Central memory CD8-positive, alpha-beta T cell (primary cell): Measurements from ENCODE around the gene NUDT19.
"Not testable (repeated sequence)": the region's sequence is repeated elsewhere in the genome, so short reads cannot be mapped to it uniquely, and the experiment has no call there.

Source experiments
- ATAC-seq: fragments of 150-1000 bp; cut with Tn5 transposase; replicated peaks from 2 replicates; pipeline ENCODE4 v1.10.0; 2022; ENCODE audit warnings: mild to moderate bottlenecking, moderate FRiP score, moderate number of reproducible peaks; ENCODE audit not compliant: poor library complexity, severe bottlenecking; ENCODE audit errors: extremely low read depth
- DNase-seq, 2 donors: peaks; one replicate each; pipeline ENCODE4 v3.0.0; 2021; ENCODE audit warnings: low spot score in 2 of 2
- H3K27ac Mint-ChIP-seq: one replicate; pipeline ENCODE4 v1.8.0; 2022; ENCODE audit warnings: low read depth, mild to moderate bottlenecking, moderate library complexity, mixed read lengths
- H3K27me3 Mint-ChIP-seq: one replicate; pipeline ENCODE4 v1.8.0; 2022; ENCODE audit warnings: mixed read lengths
- H3K36me3 Mint-ChIP-seq: one replicate; pipeline ENCODE4 v1.8.0; 2022; ENCODE audit warnings: mild to moderate bottlenecking, moderate library complexity, mixed read lengths; ENCODE audit not compliant: insufficient read depth
- H3K4me1 Mint-ChIP-seq: one replicate; pipeline ENCODE4 v1.8.0; 2022; ENCODE audit warnings: mixed read lengths
- H3K4me3 Mint-ChIP-seq: one replicate; pipeline ENCODE4 v1.8.0; 2022; ENCODE audit warnings: mild to moderate bottlenecking, moderate library complexity, mixed read lengths
- H3K9me3 Mint-ChIP-seq: one replicate; pipeline ENCODE4 v1.8.0; 2022; ENCODE audit warnings: mixed read lengths

Gene NUDT19

GRCh38 chr19:32676895-32677359, 14.7 kb upstream of the NUDT19 start:
- H3K27me3 Mint-ChIP-seq, result peaks cover 9% of the 10 kb centered on the region
- no peak for ATAC-seq

DNA sequence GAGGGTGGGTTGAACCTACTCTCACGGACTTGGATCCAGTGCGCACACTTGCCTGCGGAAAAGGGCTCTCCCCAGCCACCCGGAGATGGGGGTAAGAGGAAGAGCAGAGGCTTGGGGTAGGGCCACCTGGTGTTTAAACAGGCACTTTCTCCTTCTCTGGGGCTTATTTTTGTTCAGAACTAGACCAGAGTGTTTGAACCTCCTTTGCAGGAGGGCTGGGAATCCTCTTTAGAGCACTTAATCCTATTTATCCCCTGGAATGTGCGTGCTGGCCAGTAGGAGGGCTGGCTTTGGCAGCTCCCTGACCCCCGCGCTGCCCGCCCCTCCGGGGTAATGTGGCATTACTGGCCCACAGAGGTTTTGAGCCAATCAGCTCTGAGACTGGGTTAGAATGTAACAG, 14.0 kb upstream of the NUDT19 start:
- Mint-ChIP-seq H3K4me3 (peak overlapping the region; percentile 45), H3K36me3 (peaks cover 6% of the 10 kb centered on the region), H3K9me3 (no peaks in the 10 kb centered on the region), H3K27ac (no peak overlapping the region), H3K27me3 (peaks cover 9% of the 10 kb centered on the region), H3K4me1 (peaks cover 23% of the 10 kb centered on the region)
- no peak for DNase-seq
- no peak for ATAC-seq

More at GRCh38 chr19:32676895-32677359, 14.7 kb upstream of the NUDT19 start:
- Mint-ChIP-seq H3K4me3 (peak overlapping the region; percentile 45), H3K9me3 (no peaks in the 10 kb centered on the region), H3K4me1 (peaks cover 30% of the 10 kb centered on the region), H3K27ac (no peak overlapping the region), H3K36me3 (peaks cover 6% of the 10 kb centered on the region)
- no peak for DNase-seq

DNA sequence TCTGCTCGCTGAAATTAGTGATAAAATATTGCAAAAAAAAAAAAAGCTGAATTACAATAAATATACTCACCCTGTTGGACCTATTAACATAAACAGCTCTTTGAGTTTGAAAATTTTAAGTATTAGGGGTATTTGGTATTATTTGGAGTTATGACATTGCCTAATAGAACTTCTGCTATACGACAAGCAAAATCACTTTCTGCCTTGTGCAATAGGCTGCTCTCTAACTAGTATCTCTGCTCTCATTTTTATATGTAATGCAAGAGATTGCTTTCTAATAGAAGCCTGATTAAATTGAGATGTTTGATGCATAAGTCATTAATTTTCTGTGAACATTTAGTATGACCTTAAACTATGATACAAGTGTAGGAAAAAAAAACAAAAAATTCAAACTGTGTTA, 10.6 kb upstream of the NUDT19 start:
- Mint-ChIP-seq H3K4me3 (no peak overlapping the region), H3K9me3 (no peaks in the 10 kb centered on the region), H3K27me3 (peaks cover 9% of the 10 kb centered on the region), H3K36me3 (no peaks in the 10 kb centered on the region), H3K4me1 (peaks cover 4% of the 10 kb centered on the region), H3K27ac (no peak overlapping the region)
- ATAC-seq (no peak), DNase-seq (no peak)

DNA sequence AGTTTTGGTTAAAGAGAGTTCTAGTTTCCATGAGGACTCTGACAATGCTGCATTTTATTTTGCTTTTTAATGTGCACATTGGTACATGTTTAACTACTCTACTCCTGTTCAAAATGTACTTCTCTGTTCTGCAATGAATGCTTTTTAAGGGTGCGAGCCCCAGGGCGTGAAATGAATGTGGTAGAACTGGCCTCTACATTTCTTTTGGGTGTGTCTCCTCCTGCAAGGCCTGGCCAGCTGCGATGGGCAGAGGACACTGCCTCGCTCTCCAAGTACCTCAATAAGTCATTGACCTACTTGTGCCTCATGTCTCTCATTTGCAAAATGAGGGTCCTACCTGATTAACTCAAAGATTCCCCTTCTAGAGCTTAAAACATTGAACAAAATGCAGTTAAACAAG, 9.3 kb upstream of the NUDT19 start:
- DNase-seq, result no peak
- H3K9me3 Mint-ChIP-seq, result no peaks in the 10 kb centered on the region
- no peak overlapping the region for H3K4me3 Mint-ChIP-seq
- no peak for ATAC-seq
- H3K27me3 Mint-ChIP-seq, result peaks cover 6% of the 10 kb centered on the region
- H3K27ac Mint-ChIP-seq, result no peak overlapping the region
- peaks cover 3% of the 10 kb centered on the region for H3K4me1 Mint-ChIP-seq
- no peaks in the 10 kb centered on the region for H3K36me3 Mint-ChIP-seq

GRCh38 chr19:32686847-32687475, 4.7 kb upstream of the NUDT19 start:
- H3K27me3 Mint-ChIP-seq, result no peaks in the 10 kb centered on the region
- H3K4me1 Mint-ChIP-seq, result peaks cover 10% of the 10 kb centered on the region
- H3K36me3 Mint-ChIP-seq, result peaks cover 4% of the 10 kb centered on the region
- ATAC-seq (no peak), DNase-seq (no peak)
- H3K9me3 Mint-ChIP-seq, result no peaks in the 10 kb centered on the region
- H3K27ac Mint-ChIP-seq, result no peak overlapping the region
- H3K4me3 Mint-ChIP-seq, result no peak overlapping the region

DNA sequence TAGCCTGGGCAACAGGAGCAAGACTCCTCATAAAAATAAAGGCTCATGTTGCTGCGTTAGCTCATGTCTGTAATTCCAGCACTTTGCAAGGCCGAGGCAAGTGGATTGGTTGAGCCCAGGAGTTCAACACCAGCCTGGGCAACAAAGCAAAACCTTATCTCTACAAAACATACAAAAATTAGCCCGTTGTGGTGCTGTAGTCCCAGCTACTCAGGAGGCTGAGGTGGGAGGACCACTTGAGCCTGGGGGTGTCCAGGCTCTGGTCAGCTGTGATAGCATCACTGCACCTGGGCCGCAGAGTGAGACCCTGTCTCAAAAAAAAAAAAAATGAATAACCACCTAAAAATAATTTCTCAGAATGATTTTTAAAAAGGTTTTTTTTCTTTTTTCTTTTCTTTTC, 3.9 kb upstream of the NUDT19 start:
- Mint-ChIP-seq H3K36me3 (peaks cover 6% of the 10 kb centered on the region), H3K9me3 (no peaks in the 10 kb centered on the region), H3K4me3 (no peak overlapping the region), H3K27me3 (no peaks in the 10 kb centered on the region), H3K4me1 (peaks cover 12% of the 10 kb centered on the region), H3K27ac (no peak overlapping the region)
- ATAC-seq, result no peak
- no peak for DNase-seq

DNA sequence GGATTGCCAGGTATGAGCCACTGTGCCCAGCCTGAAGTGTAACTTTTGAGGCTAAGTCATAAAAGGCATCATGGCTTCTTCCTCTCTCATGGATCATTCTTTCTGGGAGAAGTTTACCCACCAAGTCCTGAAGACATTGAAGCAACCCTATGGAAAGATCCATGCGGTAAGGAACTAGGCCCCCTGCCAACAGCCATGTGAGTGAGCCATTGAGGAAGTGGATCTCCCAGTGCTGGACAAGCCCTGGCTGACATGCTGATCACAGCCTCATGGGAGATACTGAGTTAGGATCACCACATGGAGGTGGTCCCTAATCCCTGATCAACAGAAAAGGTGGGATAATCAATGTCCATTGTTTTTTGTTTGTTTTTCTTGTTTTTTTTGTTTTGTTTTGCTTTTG, 3.3 kb upstream of the NUDT19 start:
- H3K9me3 Mint-ChIP-seq, result no peaks in the 10 kb centered on the region
- H3K27me3 Mint-ChIP-seq, result no peaks in the 10 kb centered on the region
- peaks cover 12% of the 10 kb centered on the region for H3K36me3 Mint-ChIP-seq
- no peak overlapping the region for H3K4me3 Mint-ChIP-seq
- H3K4me1 Mint-ChIP-seq, result peaks cover 18% of the 10 kb centered on the region
- no peak for DNase-seq
- ATAC-seq, result no peak
- H3K27ac Mint-ChIP-seq, result no peak overlapping the region

DNA sequence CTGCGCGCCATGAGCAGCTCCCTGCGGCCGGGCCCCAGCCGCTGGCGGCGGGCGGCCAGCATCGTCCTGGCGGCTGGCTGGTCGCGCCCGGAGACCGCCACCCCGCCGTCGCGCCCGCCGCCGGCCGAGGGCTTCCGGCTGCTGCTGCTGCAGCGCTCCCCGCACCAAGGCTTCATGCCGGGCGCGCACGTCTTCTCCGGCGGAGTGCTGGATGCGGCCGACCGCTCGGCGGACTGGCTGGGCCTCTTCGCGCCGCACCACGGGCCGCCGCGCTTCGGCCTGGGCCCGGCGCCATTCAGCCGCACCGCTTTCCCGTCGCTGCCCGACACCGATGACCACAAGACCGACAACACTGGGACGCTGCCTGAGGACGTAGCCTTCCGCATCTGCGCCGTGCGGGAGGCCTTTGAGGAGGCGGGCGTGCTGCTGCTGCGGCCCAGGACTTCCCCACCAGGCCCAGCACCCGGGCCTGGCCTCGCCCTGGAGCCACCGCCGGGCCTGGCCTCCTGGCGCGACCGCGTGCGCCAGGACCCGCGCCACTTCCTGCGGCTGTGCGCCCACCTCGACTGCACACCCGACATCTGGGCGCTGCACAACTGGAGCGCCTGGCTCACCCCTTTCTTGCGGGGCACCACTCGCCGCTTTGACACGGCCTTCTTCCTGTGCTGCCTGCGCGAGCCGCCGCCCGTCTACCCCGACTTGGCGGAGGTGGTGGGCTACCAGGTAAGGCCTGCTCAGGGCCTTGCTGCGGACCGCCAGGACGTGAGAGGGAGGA, 518 bp downstream of the NUDT19 start:
- Mint-ChIP-seq H3K27me3 (no peaks in the 10 kb centered on the region), H3K9me3 (no peaks in the 10 kb centered on the region), H3K27ac (peak overlapping the region; percentile 95), H3K36me3 (peaks cover 20% of the 10 kb centered on the region), H3K4me3 (peak overlapping the region; percentile 93), H3K4me1 (peaks cover 55% of the 10 kb centered on the region)
- ATAC-seq (peak; percentile 66), DNase-seq (peak; percentile 31 to 40)

DNA sequence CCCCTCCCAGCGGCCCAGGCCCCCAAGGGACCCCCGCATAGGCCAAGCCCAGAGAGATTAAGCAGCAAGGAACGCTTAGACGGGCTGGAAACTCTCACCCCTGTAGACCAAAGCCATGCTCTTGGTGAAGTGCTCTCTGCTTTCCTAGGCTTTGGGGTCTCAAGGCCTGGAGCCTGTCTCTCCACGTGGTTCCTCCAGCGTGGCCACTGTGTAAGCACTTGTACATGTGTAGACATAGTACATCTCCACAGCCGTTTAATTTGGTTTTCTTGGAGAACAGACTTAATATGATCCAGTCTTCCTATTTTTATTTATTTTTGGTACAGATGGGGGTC, 1.1 kb downstream of the NUDT19 start:
- H3K36me3 Mint-ChIP-seq, result peaks cover 23% of the 10 kb centered on the region
- peaks cover 61% of the 10 kb centered on the region for H3K4me1 Mint-ChIP-seq
- H3K27ac Mint-ChIP-seq, result peak overlapping the region; percentile 95
- no peaks in the 10 kb centered on the region for H3K9me3 Mint-ChIP-seq
- peak overlapping the region; percentile 93 for H3K4me3 Mint-ChIP-seq
- ATAC-seq (peak; percentile 4), DNase-seq (no peak)
- H3K27me3 Mint-ChIP-seq, result no peaks in the 10 kb centered on the region

DNA sequence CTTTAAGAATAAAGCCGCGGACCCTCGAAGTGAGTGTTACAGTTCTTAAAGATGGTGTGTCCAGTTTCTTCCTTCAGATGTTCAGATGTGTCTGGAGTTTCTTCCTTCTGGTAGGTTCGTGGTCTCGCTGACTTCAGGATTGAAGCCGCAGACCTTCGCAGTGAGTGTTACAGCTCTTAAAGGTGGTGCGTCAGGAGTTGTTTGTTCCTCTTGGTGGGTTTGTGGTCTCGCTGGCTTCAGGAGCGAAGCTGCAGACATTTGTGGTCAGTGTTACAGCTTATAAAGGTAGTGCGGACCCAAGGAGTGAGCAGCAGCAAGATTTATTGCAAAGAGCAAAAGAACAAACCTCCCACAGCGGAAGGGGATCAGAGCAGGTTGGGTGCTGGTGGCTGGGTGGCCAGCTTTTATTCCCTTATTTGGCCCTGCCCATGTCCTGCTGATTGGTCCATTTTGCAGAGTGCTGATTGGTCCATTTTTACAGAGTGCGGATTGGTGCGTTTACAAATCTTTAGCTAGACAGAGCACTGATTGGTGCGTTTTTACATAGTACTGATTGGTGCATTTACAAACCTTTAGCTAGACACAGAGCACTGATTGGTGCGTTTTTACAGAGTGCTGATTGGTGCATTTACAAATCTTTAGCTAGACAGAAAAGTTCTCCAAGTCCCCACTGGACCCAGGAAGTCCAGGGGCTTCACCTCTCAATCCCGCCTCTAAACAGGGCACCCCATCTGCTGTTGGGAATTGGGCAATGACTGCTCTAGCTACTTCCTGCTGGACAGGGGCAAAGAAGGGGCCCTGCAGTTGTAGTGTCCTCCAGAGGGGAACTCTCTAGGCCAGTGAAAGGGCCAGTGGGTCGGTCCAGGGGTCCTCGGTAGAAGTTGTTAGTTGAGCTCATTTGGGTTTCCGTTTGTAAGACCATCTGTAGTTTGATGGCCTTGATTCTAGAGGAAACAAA, 1.8 kb downstream of the NUDT19 start:
- DNase-seq, result peak in 1 of 2 donors; percentile 32

GRCh38 chr19:32694316-32694715, 2.7 kb downstream of the NUDT19 start:
- peaks cover 77% of the 10 kb centered on the region for H3K4me1 Mint-ChIP-seq
- H3K27me3 Mint-ChIP-seq, H3K9me3 Mint-ChIP-seq, DNase-seq, ATAC-seq: not testable (repeated sequence)
- peak overlapping the region; percentile 95 for H3K27ac Mint-ChIP-seq
- peak overlapping the region; percentile 93 for H3K4me3 Mint-ChIP-seq
- peaks cover 29% of the 10 kb centered on the region for H3K36me3 Mint-ChIP-seq

More for the DNA sequence above, 1.8 kb downstream of the NUDT19 start:
- peaks cover 26% of the 10 kb centered on the region for H3K36me3 Mint-ChIP-seq
- not testable (repeated sequence) for H3K9me3 Mint-ChIP-seq, H3K27me3 Mint-ChIP-seq
- H3K4me3 Mint-ChIP-seq, result peak overlapping the region; percentile 93
- peak; percentile 6 for ATAC-seq
- H3K27ac Mint-ChIP-seq, result peak overlapping the region; percentile 95
- peaks cover 68% of the 10 kb centered on the region for H3K4me1 Mint-ChIP-seq

GRCh38 chr19:32694851-32695250, 3.2 kb downstream of the NUDT19 start:
- DNase-seq, H3K27ac Mint-ChIP-seq, H3K9me3 Mint-ChIP-seq, ATAC-seq, H3K27me3 Mint-ChIP-seq: not testable (repeated sequence)
- H3K4me1 Mint-ChIP-seq, result peaks cover 78% of the 10 kb centered on the region
- peak overlapping the region; percentile 93 for H3K4me3 Mint-ChIP-seq
- H3K36me3 Mint-ChIP-seq, result peaks cover 29% of the 10 kb centered on the region
